Measurements from ENCODE around the gene PTPRN2.

Gene PTPRN2

DNA sequence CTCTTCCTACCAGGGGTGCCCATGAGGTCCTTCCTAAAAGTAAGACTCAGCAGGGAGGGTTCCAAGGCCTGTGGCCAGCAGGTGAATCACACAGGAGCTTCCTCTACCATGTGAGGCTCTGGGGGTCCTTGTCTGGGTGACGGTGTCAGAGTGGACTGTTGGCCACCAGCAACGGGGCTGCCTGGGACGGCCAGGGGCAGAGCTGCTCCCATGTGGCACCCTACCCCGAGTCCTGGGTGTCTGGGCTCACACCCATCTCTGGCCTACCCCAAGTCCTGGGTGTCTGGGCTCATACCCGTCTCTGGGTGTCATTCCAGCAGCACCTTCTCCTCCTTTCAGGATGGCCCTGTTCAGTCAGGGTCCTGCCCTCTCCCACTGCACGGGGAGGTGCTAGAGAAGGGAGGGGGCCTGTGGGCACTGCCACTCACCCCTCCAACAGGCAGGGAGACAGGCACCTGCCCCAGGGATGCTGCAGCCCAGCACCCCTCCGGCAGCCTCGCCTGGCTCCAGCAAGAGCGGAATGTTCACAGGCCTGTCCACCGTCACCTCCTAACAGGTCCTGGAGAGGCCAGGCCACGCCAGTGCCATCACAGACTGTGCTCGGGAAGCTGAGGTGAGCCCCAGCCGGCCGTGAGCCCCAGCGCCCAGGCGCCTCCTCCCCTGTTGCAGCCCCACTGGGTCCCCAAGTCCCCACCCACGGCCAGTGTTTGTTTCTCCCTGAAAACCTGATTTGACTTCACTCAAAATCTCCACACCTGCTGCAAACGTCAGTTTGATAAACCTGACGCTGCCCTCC, 143.7 kb downstream of the PTPRN2 start:
- H3K4me3 ChIP-seq (ENCODE audit: low read depth, low read length): no peak overlapping the region
- DNase-seq (ENCODE audit: low read depth): no peak
- TF ChIP-seq, protein P1, sequence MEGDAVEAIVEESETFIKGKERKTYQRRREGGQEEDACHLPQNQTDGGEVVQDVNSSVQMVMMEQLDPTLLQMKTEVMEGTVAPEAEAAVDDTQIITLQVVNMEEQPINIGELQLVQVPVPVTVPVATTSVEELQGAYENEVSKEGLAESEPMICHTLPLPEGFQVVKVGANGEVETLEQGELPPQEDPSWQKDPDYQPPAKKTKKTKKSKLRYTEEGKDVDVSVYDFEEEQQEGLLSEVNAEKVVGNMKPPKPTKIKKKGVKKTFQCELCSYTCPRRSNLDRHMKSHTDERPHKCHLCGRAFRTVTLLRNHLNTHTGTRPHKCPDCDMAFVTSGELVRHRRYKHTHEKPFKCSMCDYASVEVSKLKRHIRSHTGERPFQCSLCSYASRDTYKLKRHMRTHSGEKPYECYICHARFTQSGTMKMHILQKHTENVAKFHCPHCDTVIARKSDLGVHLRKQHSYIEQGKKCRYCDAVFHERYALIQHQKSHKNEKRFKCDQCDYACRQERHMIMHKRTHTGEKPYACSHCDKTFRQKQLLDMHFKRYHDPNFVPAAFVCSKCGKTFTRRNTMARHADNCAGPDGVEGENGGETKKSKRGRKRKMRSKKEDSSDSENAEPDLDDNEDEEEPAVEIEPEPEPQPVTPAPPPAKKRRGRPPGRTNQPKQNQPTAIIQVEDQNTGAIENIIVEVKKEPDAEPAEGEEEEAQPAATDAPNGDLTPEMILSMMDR (conservative IDR thresholded peaks at IDR 0.05; ENCODE audit: low read depth, low read length): no peak

DNA sequence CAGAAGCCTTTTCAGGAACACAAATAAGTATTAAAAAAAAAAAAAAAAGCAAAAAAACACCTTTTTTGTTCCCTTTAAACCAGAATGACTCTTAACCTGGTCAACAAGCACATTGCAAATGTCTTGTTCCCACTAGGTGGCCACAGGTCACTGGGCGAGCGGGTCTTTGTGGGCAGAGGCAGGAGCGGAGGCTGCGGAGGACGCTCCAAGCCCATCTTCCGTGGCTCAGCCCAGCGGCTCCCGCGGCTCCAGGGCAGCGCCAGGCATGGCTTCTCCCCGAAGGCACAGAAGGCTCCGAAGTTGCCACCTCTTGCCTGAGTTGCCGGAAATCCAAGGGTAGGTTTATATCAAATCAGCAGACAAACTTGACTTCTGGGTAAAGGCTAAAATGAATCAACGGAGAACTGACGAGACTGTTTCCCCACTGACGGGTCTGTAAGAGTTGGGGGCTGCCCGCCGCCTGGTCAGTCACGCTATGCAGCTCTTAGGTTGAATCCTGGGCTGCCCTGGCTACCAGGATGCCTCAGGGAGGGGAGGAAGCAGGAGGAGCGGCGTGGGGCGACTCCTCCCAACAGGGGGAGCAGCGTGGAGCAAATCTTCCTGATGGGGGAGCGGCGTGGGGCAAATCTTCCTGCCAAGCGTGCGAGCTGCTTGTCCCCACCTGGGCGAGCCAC, 144.5 kb downstream of the PTPRN2 start:
- H3K4me3 ChIP-seq (ENCODE audit: low read depth, low read length): no peak overlapping the region
- TF ChIP-seq, protein P1 (conservative IDR thresholded peaks at IDR 0.05; ENCODE audit: low read depth, low read length): no peak
- DNase-seq (ENCODE audit: low read depth): no peak

DNA sequence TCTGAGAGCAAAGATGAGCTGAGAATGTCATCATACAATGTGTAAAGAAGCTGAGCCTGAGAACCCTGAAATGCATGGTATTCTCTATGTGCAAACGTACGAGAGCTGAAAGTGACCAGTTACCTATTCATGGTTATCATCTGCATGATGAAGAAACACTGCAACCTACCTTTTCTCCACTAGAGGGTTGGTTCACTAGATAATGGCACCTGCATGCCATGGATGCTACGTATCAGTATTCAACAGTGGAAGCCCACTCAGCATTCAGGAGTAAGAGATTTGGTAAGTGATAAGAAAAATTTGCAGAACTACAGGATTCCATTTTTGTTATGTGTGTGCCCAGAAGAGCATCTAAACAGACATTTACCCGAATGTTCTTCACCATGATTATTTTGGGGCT, 145.4 kb downstream of the PTPRN2 start:
- H3K4me3 ChIP-seq (ENCODE audit: low read depth, low read length): no peak overlapping the region
- TF ChIP-seq, protein P1 (conservative IDR thresholded peaks at IDR 0.05; ENCODE audit: low read depth, low read length): peak; percentile 47

DNA sequence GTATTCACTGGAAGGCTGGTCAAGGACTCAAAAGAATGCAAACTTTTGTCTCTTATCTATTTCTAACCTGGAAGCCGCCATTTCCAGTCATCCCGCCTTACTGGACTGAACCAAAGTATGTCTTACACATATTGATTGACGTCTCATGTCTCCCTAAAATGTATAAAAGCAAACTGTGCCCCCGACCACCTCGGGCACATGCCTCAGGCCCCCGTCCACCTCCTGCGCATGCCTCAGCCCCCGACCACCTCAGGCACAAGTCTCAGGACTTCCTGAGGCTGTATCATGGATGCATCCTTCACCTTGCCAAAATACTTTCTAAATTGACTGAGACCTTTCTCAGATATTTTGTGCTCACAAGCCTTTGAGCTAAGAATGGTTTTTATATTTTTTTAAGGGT, 148.6 kb downstream of the PTPRN2 start:
- no peak for DNase-seq (ENCODE audit: low read depth)
- H3K4me3 ChIP-seq (ENCODE audit: low read depth, low read length): no peak overlapping the region
- TF ChIP-seq, protein P1 (conservative IDR thresholded peaks at IDR 0.05; ENCODE audit: low read depth, low read length): no peak

More for the DNA sequence above, 145.4 kb downstream of the PTPRN2 start:
- DNase-seq (ENCODE audit: low read depth): peak; percentile 31

DNA sequence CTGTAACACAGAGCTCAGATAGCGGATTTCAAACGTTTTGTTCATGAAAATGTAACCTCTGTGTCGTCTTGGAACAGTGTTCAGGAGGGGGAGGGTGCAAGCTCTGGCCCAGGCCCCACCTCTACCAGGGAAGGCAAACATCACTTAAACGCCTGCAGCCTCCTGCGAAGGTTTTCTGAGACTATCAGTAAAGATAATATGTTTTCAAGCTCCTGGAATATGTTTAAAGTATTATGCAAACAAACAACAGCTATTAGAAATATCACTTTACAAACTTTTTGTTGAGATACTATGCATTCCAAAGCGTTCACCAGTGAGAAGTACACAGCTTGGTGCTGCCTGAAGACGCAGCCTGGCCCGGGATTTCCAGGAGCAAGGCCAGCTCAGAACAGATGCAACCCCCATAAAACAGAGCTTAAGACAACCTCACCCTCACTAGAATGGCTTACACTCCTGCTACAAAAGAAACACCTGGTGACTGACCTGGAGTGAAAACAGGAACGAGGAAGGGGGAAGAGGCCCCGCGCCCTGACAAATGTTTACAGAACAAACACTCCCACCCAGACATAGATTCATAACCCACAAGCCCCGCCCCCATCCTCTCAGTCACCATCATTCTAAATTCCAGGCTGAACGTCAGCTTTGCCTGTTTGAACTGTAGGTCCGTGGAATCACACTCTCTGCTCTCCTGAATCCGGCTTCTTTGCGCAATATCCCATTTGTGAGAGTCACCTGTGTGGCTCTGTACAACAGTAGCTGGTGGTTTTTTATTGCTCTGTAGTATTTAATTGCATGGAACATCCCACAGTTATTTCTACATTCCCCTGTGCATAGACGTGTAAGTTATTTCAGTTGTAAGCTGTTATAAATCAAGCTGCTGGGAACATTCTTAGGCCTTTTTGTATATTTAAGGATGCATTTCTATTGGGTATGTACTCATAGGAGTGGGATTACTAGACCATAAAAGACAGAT, 155.0 kb downstream of the PTPRN2 start:
- TF ChIP-seq, protein P1 (conservative IDR thresholded peaks at IDR 0.05; ENCODE audit: low read depth, low read length): no peak
- DNase-seq (ENCODE audit: low read depth): peak; percentile 93
- H3K4me3 ChIP-seq (ENCODE audit: low read depth, low read length): peak overlapping the region; percentile 40

DNA sequence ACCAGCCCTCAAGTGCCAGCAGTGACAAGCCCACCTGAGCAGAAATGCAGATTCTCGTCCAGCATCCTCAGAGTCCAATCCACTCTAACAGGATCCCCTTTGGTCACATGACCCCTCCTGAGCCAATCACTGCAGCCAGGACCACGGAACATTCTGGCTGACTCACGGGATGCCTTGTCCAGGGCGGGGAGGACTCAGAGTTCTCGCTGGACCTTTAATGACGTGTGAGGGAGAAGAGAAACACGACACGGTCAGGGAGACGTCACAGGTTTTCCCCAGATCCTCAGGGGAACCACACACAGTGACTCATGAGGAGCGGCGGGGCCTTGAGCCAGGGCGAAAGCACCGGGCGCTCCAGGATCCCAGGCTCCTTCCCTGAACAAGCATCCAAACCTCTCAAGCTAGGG, 155.7 kb downstream of the PTPRN2 start:
- peak overlapping the region; percentile 40 for H3K4me3 ChIP-seq (ENCODE audit: low read depth, low read length)
- TF ChIP-seq, protein P1 (conservative IDR thresholded peaks at IDR 0.05; ENCODE audit: low read depth, low read length): no peak
- DNase-seq (ENCODE audit: low read depth): peak; percentile 100

All from choroid plexus epithelial cell (primary cell).